ENCODE data around the gene WWP2. TPM values are rescaled to one million over a fixed set of nuclear protein-coding genes. Genes with fewer than 3 reads are reported as not detected.
"Not testable (repeated sequence)": the region's sequence is repeated elsewhere in the genome, so short reads cannot be mapped to it uniquely, and the experiment has no call there.

The WWP2 gene
- total RNA-seq, 2 donors from 2014 or later, result 144 to 146 TPM

GRCh38 chr16:69952572-69953355 is 190.6 kb downstream of the WWP2 start:
- ATAC-seq (ENCODE audit: insufficient number of reproducible peaks, low FRiP score, low read depth); H3K27ac ChIP-seq: not testable (repeated sequence)

GRCh38 chr16:69954241-69954640 is 192.1 kb downstream of the WWP2 start:
- H3K27me3 ChIP-seq (replicated peaks; ENCODE audit: insufficient read depth); H3K4me3 ChIP-seq; H3K9me3 ChIP-seq; ATAC-seq (ENCODE audit: insufficient number of reproducible peaks, low FRiP score, low read depth); H3K27ac ChIP-seq; H3K36me3 ChIP-seq; H3K4me1 ChIP-seq (ENCODE audit: control insufficient read depth in 1 of 2, low read depth in 2 of 2); DNase-seq (ENCODE audit: low spot score): not testable (repeated sequence)

More at GRCh38 chr16:69952572-69953355, 190.6 kb downstream of the WWP2 start:
- H3K4me1 ChIP-seq (ENCODE audit: control insufficient read depth in 1 of 2, low read depth in 2 of 2); H3K4me3 ChIP-seq; H3K36me3 ChIP-seq; H3K9me3 ChIP-seq; DNase-seq (ENCODE audit: low spot score); H3K27me3 ChIP-seq (replicated peaks; ENCODE audit: insufficient read depth): not testable (repeated sequence)

GRCh38 chr16:69963312-69963711 is 201.2 kb downstream of the WWP2 start:
- H3K27me3 ChIP-seq (replicated peaks; ENCODE audit: insufficient read depth); H3K4me3 ChIP-seq; H3K36me3 ChIP-seq; ATAC-seq (ENCODE audit: insufficient number of reproducible peaks, low FRiP score, low read depth); H3K27ac ChIP-seq; DNase-seq (ENCODE audit: low spot score); H3K4me1 ChIP-seq (ENCODE audit: control insufficient read depth in 1 of 2, low read depth in 2 of 2); H3K9me3 ChIP-seq: not testable (repeated sequence)

GRCh38 chr16:69964960-69965660 is 203.0 kb downstream of the WWP2 start:
- not testable (repeated sequence) for H3K9me3 ChIP-seq; H3K4me1 ChIP-seq (ENCODE audit: control insufficient read depth in 1 of 2, low read depth in 2 of 2); DNase-seq (ENCODE audit: low spot score); H3K27me3 ChIP-seq (replicated peaks; ENCODE audit: insufficient read depth); H3K36me3 ChIP-seq
- peak; percentile 46 for ATAC-seq (ENCODE audit: insufficient number of reproducible peaks, low FRiP score, low read depth)
- H3K4me3 ChIP-seq, result peak overlapping the region; percentile 77
- peak overlapping the region in 1 of 2 donors; percentile 61 for H3K27ac ChIP-seq

- not testable (repeated sequence) for H3K27me3 ChIP-seq (replicated peaks; ENCODE audit: insufficient read depth); H3K9me3 ChIP-seq; DNase-seq (ENCODE audit: low spot score); H3K4me3 ChIP-seq; H3K27ac ChIP-seq; H3K36me3 ChIP-seq; H3K4me1 ChIP-seq (ENCODE audit: control insufficient read depth in 1 of 2, low read depth in 2 of 2); ATAC-seq (ENCODE audit: insufficient number of reproducible peaks, low FRiP score, low read depth)
These were observed 203.5 kb downstream of the WWP2 start for GRCh38 chr16:69965661-69966054.

GRCh38 chr16:69967688-69968087 is 205.6 kb downstream of the WWP2 start:
- not testable (repeated sequence) for H3K4me3 ChIP-seq; ATAC-seq (ENCODE audit: insufficient number of reproducible peaks, low FRiP score, low read depth); H3K27me3 ChIP-seq (replicated peaks; ENCODE audit: insufficient read depth); H3K36me3 ChIP-seq; H3K27ac ChIP-seq; DNase-seq (ENCODE audit: low spot score); H3K9me3 ChIP-seq; H3K4me1 ChIP-seq (ENCODE audit: control insufficient read depth in 1 of 2, low read depth in 2 of 2)

GRCh38 chr16:69968125-69968524 is 206.0 kb downstream of the WWP2 start:
- H3K9me3 ChIP-seq; DNase-seq (ENCODE audit: low spot score); H3K27me3 ChIP-seq (replicated peaks; ENCODE audit: insufficient read depth); H3K4me3 ChIP-seq; ATAC-seq (ENCODE audit: insufficient number of reproducible peaks, low FRiP score, low read depth); H3K27ac ChIP-seq; H3K4me1 ChIP-seq (ENCODE audit: control insufficient read depth in 1 of 2, low read depth in 2 of 2); H3K36me3 ChIP-seq: not testable (repeated sequence)

GRCh38 chr16:69969657-69970056 is 207.5 kb downstream of the WWP2 start:
- H3K4me3 ChIP-seq; H3K9me3 ChIP-seq; H3K27me3 ChIP-seq (replicated peaks; ENCODE audit: insufficient read depth); ATAC-seq (ENCODE audit: insufficient number of reproducible peaks, low FRiP score, low read depth); DNase-seq (ENCODE audit: low spot score); H3K27ac ChIP-seq; H3K4me1 ChIP-seq (ENCODE audit: control insufficient read depth in 1 of 2, low read depth in 2 of 2); H3K36me3 ChIP-seq: not testable (repeated sequence)

GRCh38 chr16:69972120-69972519 is 210.0 kb downstream of the WWP2 start:
- not testable (repeated sequence) for H3K36me3 ChIP-seq; ATAC-seq (ENCODE audit: insufficient number of reproducible peaks, low FRiP score, low read depth); DNase-seq (ENCODE audit: low spot score); H3K4me3 ChIP-seq; H3K9me3 ChIP-seq; H3K4me1 ChIP-seq (ENCODE audit: control insufficient read depth in 1 of 2, low read depth in 2 of 2); H3K27me3 ChIP-seq (replicated peaks; ENCODE audit: insufficient read depth); H3K27ac ChIP-seq

GRCh38 chr16:69972935-69973334 is 210.8 kb downstream of the WWP2 start:
- not testable (repeated sequence) for H3K9me3 ChIP-seq; H3K27me3 ChIP-seq (replicated peaks; ENCODE audit: insufficient read depth); H3K4me1 ChIP-seq (ENCODE audit: control insufficient read depth in 1 of 2, low read depth in 2 of 2); H3K36me3 ChIP-seq; ATAC-seq (ENCODE audit: insufficient number of reproducible peaks, low FRiP score, low read depth); H3K4me3 ChIP-seq; DNase-seq (ENCODE audit: low spot score); H3K27ac ChIP-seq

- not testable (repeated sequence) for H3K27me3 ChIP-seq (replicated peaks; ENCODE audit: insufficient read depth); H3K27ac ChIP-seq; DNase-seq (ENCODE audit: low spot score); ATAC-seq (ENCODE audit: insufficient number of reproducible peaks, low FRiP score, low read depth); H3K36me3 ChIP-seq; H3K4me1 ChIP-seq (ENCODE audit: control insufficient read depth in 1 of 2, low read depth in 2 of 2); H3K4me3 ChIP-seq; H3K9me3 ChIP-seq
These were observed 223.1 kb downstream of the WWP2 start for GRCh38 chr16:69985196-69985595.

All from thoracic aorta (tissue), 2 donors.